GM13977 (cell line): ENCODE data around the gene TUBB.
"Not testable (repeated sequence)": the region's sequence is repeated elsewhere in the genome, so short reads cannot be mapped to it uniquely, and the experiment has no call there.

Experiments
- DNase-seq: peaks from one replicate; pipeline ENCODE4 v3.0.0; 2012; ENCODE audit warnings: low spot score
- in situ Hi-C: fragments of 300-500 bp; cut with MboI; formaldehyde crosslinking; loops from one replicate; pipeline ENCODE4 v1.12.0; 2022; ENCODE audit warnings: low sequenced_read_pairs, low pct_unique_long_range_greater_than_20kb, mixed read lengths, inconsistent platforms; ENCODE audit not compliant: unreplicated experiment
- TF ChIP-seq, protein P1 (sequence below): IDR thresholded peaks from 2 replicates; pipeline ENCODE4 v1.5.1; 2012; ENCODE audit warnings: mild to moderate bottlenecking, control low read depth; ENCODE audit not compliant: insufficient read depth; ENCODE audit errors: extremely low read depth, missing control alignments

TUBB gene

GRCh38 chr6:30719356-30719755, 796 bp upstream of the TUBB start:
- TF ChIP-seq, protein P1, sequence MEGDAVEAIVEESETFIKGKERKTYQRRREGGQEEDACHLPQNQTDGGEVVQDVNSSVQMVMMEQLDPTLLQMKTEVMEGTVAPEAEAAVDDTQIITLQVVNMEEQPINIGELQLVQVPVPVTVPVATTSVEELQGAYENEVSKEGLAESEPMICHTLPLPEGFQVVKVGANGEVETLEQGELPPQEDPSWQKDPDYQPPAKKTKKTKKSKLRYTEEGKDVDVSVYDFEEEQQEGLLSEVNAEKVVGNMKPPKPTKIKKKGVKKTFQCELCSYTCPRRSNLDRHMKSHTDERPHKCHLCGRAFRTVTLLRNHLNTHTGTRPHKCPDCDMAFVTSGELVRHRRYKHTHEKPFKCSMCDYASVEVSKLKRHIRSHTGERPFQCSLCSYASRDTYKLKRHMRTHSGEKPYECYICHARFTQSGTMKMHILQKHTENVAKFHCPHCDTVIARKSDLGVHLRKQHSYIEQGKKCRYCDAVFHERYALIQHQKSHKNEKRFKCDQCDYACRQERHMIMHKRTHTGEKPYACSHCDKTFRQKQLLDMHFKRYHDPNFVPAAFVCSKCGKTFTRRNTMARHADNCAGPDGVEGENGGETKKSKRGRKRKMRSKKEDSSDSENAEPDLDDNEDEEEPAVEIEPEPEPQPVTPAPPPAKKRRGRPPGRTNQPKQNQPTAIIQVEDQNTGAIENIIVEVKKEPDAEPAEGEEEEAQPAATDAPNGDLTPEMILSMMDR, result no peak
- in situ Hi-C loops, result no loop called here
- no peak for DNase-seq

DNA sequence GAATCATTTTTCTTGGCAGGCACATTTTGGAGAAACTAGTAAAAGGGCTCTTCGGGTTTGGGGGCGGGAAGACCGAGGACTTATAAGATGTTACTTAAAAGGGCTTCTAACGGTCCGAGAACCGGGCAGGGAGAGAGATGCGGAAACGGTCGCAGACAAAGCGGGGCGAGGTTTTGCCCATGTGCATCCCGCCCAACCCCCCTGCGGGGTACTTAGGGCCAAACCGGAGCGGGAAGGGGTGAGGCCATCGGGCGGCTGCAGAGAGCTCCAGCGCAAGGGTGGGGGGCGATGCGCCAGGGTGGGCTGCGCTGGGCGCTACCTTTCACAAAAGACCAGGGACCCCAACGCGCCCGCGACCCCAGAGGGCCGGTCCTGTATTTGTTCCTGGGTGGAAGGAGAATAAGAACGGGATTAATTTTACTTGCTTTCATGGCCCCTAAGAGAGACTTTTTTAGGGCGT, 616 bp downstream of the TUBB start:
- in situ Hi-C loops, result no loop called here

DNA sequence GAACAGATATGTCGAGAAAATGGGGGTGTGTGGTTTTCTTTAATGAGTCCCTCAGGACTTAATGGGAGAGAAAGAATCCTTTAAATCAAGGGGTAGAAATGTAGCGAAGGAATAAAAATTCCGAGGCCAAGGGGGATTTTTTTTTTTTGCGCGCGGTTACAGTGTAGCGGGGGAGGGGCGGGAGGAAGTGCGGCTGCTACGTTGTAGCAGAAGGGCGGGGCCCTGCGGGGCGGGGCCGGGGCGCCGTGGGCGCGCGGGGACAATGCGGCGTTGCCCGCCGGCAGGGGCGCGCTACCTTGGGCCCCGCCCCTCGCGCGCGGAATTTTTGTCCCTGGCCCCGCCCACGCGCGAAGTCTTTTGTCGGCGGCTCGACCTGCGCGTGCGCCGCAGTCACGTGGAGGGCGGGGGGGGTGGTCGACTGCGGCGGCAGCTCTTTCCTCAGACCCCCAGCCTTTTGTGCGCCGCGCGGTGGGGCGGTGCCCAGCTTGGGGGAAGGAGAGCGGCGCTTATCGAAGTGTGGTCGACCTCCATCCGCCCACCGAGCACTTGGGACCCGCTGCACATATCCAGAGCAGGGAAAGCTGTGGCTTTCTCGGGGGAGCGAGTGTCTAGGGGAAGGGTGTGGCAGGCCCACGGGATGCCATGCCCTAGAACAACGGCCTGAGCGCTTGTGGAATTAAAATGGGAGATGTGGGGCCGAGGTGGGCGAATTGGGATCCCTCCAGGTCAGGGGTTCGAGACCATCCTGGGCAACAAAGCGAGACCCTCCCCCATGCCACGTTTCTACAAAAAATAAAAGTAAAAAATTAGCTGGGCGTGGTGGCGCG, 1.3 kb downstream of the TUBB start:
- DNase-seq, result peak; percentile 94
- in situ Hi-C loops, result no loop called here
- TF ChIP-seq, protein P1, result peak; percentile 20

More for the DNA sequence above, 616 bp downstream of the TUBB start:
- DNase-seq, result peak; percentile 52
- TF ChIP-seq, protein P1, result no peak

DNA sequence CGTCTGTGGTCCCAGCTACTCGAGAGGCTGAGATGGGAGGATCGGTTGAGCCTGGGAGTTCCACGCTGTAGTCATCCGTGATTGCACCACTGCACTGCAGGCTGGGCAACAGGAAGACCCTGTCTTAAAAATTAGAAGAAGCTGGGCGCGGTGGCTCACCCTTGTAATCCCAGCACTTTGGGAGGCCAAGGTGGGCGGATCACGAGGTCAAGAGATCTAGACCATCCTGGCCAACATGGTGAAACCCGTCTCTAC, 1.8 kb downstream of the TUBB start:
- DNase-seq, in situ Hi-C loops: not testable (repeated sequence)

DNA sequence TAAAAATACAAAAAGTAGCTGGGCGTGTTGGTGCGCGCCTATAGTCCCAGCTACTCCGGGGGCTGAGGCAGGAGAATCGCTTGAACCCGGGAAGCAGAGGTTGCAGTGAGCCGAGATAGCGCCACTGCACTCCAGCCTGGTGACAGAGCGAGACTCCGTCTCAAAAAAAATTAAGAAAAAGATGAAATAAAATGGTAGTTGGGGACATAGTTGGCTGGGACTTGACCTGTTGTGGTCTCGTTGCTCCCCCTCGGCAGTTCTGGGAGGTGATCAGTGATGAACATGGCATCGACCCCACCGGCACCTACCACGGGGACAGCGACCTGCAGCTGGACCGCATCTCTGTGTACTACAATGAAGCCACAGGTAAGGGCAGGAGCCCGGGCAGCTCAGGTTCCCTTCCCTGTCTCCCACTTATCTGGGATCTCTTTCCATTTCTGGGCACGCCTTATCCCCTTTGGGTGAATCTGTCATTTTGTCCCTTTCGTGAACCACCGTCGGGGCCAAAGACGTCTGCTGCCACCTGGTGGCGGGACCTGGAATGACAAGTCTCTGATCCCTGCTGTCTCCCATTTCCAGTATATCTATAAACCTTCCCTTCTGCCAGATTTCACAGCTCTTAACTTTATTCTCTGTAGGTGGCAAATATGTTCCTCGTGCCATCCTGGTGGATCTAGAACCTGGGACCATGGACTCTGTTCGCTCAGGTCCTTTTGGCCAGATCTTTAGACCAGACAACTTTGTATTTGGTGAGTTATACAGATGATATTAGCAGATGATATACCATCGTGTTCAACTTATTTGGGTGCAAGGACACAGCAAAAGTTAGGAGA, 2.3 kb downstream of the TUBB start:
- in situ Hi-C loops, result no loop called here
- peak; percentile 63 for DNase-seq
- TF ChIP-seq, protein P1, result peak; percentile 92

GRCh38 chr6:30723159-30723842, 3.1 kb downstream of the TUBB start:
- DNase-seq, in situ Hi-C loops: not testable (repeated sequence)

GRCh38 chr6:30723843-30724741, 3.9 kb downstream of the TUBB start:
- DNase-seq, in situ Hi-C loops: not testable (repeated sequence)
